Progenitor cell of endocrine pancreas (in vitro differentiated cells): ENCODE measurements around the gene CD200R1L. TPM values are rescaled to one million over a fixed set of nuclear protein-coding genes. Genes with fewer than 3 reads are reported as not detected.

Experiments
- DNase-seq: peaks from one replicate; pipeline ENCODE4 v3.0.0; 2021; ENCODE audit warnings: low spot score; ENCODE audit not compliant: unreplicated experiment
- H3K27ac Mint-ChIP-seq: 2 replicates; pipeline ENCODE4 v1.8.0; 2021; ENCODE audit warnings: mild to moderate bottlenecking, moderate library complexity, mixed read lengths
- H3K27me3 Mint-ChIP-seq: 2 replicates; pipeline ENCODE4 v1.8.0; 2021; ENCODE audit warnings: mixed read lengths
- H3K36me3 Mint-ChIP-seq: 2 replicates; pipeline ENCODE4 v1.8.0; 2022; ENCODE audit warnings: mixed read lengths; ENCODE audit not compliant: insufficient read depth
- H3K4me1 Mint-ChIP-seq: 2 replicates; pipeline ENCODE4 v1.8.0; 2021; ENCODE audit warnings: low read depth, mixed read lengths
- H3K4me3 Mint-ChIP-seq: 2 replicates; pipeline ENCODE4 v1.8.0; 2021; ENCODE audit warnings: low read depth, mild to moderate bottlenecking, moderate library complexity, mixed read lengths
- H3K9me3 Mint-ChIP-seq: 2 replicates; pipeline ENCODE4 v1.8.0; 2021; ENCODE audit warnings: low read depth, mixed read lengths
- CTCF ChIP-seq: fragments of 200-600 bp; sonication (generic); IDR thresholded peaks from one replicate; pipeline ENCODE4 v1.5.0; 2021; ENCODE audit warnings: antibody characterized with exemption, mild to moderate bottlenecking; ENCODE audit not compliant: unreplicated experiment
- total RNA-seq: library from RNA; stranded (reverse); gene quantifications from 2 replicates; pipeline ENCODE4 v1.2.1, GENCODE V29; 2021

CD200R1L gene
- total RNA-seq, 1 donor from 2014 or later = not detected

GRCh38 chr3:112818289-112818688 is 28.4 kb downstream of the CD200R1L start:
- no peaks in the 10 kb centered on the region for H3K9me3 Mint-ChIP-seq
- no peak overlapping the region for H3K4me3 Mint-ChIP-seq
- no peaks in the 10 kb centered on the region for H3K36me3 Mint-ChIP-seq
- no peak for DNase-seq
- H3K4me1 Mint-ChIP-seq = peaks cover 6% of the 10 kb centered on the region
- peaks cover 1% of the 10 kb centered on the region for H3K27me3 Mint-ChIP-seq
- no peak for TF ChIP-seq CTCF
- no peak overlapping the region for H3K27ac Mint-ChIP-seq

DNA sequence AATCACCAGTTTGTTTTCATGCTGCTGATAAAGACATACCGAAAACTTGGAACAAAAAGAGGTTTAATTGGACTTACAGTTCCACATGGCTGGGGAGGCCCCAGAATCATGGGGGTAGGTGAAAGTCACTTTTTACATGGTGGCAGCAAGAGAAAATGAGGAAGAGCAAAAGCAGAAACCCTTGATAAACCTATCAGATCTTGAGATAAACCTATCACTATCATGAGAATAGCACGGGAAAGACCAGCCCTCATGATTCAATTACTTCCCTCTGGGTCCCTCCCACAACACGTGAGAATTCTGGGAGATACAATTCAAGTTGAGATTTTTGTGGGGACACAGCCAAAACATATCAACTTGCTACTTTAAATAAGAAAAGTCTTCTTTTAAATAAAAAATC is 28.9 kb downstream of the CD200R1L start:
- H3K4me3 Mint-ChIP-seq = no peak overlapping the region
- no peak overlapping the region for H3K27ac Mint-ChIP-seq
- no peak for DNase-seq
- no peak for TF ChIP-seq CTCF
- peaks cover 4% of the 10 kb centered on the region for H3K27me3 Mint-ChIP-seq
- H3K36me3 Mint-ChIP-seq = no peaks in the 10 kb centered on the region
- H3K4me1 Mint-ChIP-seq = peaks cover 6% of the 10 kb centered on the region
- no peaks in the 10 kb centered on the region for H3K9me3 Mint-ChIP-seq

- Mint-ChIP-seq H3K36me3 (no peaks in the 10 kb centered on the region), H3K9me3 (no peaks in the 10 kb centered on the region), H3K27me3 (peaks cover 4% of the 10 kb centered on the region), H3K27ac (no peak overlapping the region), H3K4me3 (no peak overlapping the region), H3K4me1 (peaks cover 6% of the 10 kb centered on the region)
- DNase-seq = no peak
- TF ChIP-seq CTCF = no peak
Observed at GRCh38 chr3:112817271-112817670, 29.4 kb downstream of the CD200R1L start.

DNA sequence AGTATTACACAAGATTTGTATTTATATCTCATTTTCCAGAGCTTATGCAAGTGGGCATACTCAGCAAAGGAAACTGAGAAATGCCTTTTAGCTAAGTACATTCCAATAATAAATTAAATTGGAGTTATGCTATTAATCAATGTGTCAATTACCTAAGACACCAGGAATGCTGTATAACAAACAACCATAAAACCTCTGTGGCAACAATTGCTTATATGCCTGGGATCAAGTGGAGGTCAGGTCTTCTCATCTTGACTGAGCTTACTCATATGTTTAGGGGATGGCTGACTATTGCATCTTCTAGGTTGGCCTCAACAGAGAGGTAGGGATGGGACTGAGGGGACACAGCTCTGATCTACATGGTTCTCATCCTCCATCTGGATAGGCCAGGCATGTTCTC is 30.7 kb downstream of the CD200R1L start:
- no peaks in the 10 kb centered on the region for H3K9me3 Mint-ChIP-seq
- H3K4me1 Mint-ChIP-seq = peaks cover 1% of the 10 kb centered on the region
- TF ChIP-seq CTCF = no peak
- H3K36me3 Mint-ChIP-seq = no peaks in the 10 kb centered on the region
- H3K27me3 Mint-ChIP-seq = peaks cover 4% of the 10 kb centered on the region
- DNase-seq = no peak
- H3K4me3 Mint-ChIP-seq = no peak overlapping the region
- H3K27ac Mint-ChIP-seq = no peak overlapping the region

GRCh38 chr3:112814266-112814665 is 32.4 kb downstream of the CD200R1L start:
- H3K4me3 Mint-ChIP-seq = no peak overlapping the region
- H3K4me1 Mint-ChIP-seq = peaks cover 5% of the 10 kb centered on the region

More at GRCh38 chr3:112814266-112814665, 32.4 kb downstream of the CD200R1L start:
- Mint-ChIP-seq H3K27me3 (peaks cover 4% of the 10 kb centered on the region), H3K9me3 (no peaks in the 10 kb centered on the region), H3K27ac (no peak overlapping the region), H3K36me3 (no peaks in the 10 kb centered on the region)
- no peak for DNase-seq
- TF ChIP-seq CTCF = no peak
